Measurements from ENCODE around the gene MTMR8. TPM values are rescaled to one million over a fixed set of nuclear protein-coding genes. Genes with fewer than 3 reads are reported as not detected.

Gene MTMR8
- total RNA-seq, 4 donors from 2014 or later: 1.0 to 5.3 (median 5.2) TPM; not detected in 1

GRCh38 chrX:64334467-64334866, 60.8 kb downstream of the MTMR8 start:
- Histone ChIP-seq H3K27me3 (no peaks in the 10 kb centered on the region), H3K4me1 (no peaks in the 10 kb centered on the region), H3K4me3 (no peak overlapping the region), H3K27ac (no peak overlapping the region), H3K36me3 (no peaks in the 10 kb centered on the region), H3K9me3 (no peaks in the 10 kb centered on the region)
- no peak for DNase-seq
- intact Hi-C loops (cut with DNase I; ENCODE audit: low total_unique reads): no loop called here
- TF ChIP-seq POLR2A (IDR thresholded peaks at IDR 0.05): no peak
- no peak for TF ChIP-seq CTCF (IDR thresholded peaks at IDR 0.05)

- no peak for DNase-seq
- Histone ChIP-seq H3K4me3 (no peak overlapping the region), H3K9me3 (no peaks in the 10 kb centered on the region), H3K27me3 (no peaks in the 10 kb centered on the region), H3K27ac (no peak overlapping the region), H3K36me3 (no peaks in the 10 kb centered on the region), H3K4me1 (no peaks in the 10 kb centered on the region)
- TF ChIP-seq POLR2A (IDR thresholded peaks at IDR 0.05) (no peak), CTCF (IDR thresholded peaks at IDR 0.05) (no peak)
- intact Hi-C loops (cut with DNase I; ENCODE audit: low total_unique reads): no loop called here
Measured at GRCh38 chrX:64330284-64330683, 65.0 kb downstream of the MTMR8 start.

GRCh38 chrX:64321507-64321906, 73.7 kb downstream of the MTMR8 start:
- intact Hi-C loops (cut with DNase I; ENCODE audit: low total_unique reads): no loop called here
- H3K27me3 ChIP-seq: peaks cover 0 to 3% of the 10 kb centered on the region in 2 donors
- H3K4me3 ChIP-seq: no peak overlapping the region
- DNase-seq: no peak
- H3K36me3 ChIP-seq: no peaks in the 10 kb centered on the region
- H3K4me1 ChIP-seq: no peaks in the 10 kb centered on the region
- peaks cover 0 to 9% of the 10 kb centered on the region in 2 donors for H3K9me3 ChIP-seq
- H3K27ac ChIP-seq: no peak overlapping the region
- no peak for TF ChIP-seq CTCF (IDR thresholded peaks at IDR 0.05)
- TF ChIP-seq POLR2A (IDR thresholded peaks at IDR 0.05): no peak

- TF ChIP-seq CTCF (IDR thresholded peaks at IDR 0.05): no peak
- TF ChIP-seq POLR2A (IDR thresholded peaks at IDR 0.05): no peak
- no peaks in the 10 kb centered on the region for H3K4me1 ChIP-seq
- no peak overlapping the region for H3K27ac ChIP-seq
- H3K36me3 ChIP-seq: no peaks in the 10 kb centered on the region
- no peaks in the 10 kb centered on the region for H3K9me3 ChIP-seq
- no peak overlapping the region for H3K4me3 ChIP-seq
- no peak for DNase-seq
- intact Hi-C loops (cut with DNase I; ENCODE audit: low total_unique reads): no loop called here
- H3K27me3 ChIP-seq: no peaks in the 10 kb centered on the region
Measured at GRCh38 chrX:64313624-64314023, 81.6 kb downstream of the MTMR8 start.

GRCh38 chrX:64306712-64307111, 88.5 kb downstream of the MTMR8 start:
- Histone ChIP-seq H3K4me3 (no peak overlapping the region), H3K27me3 (no peaks in the 10 kb centered on the region), H3K36me3 (no peaks in the 10 kb centered on the region), H3K9me3 (no peaks in the 10 kb centered on the region), H3K4me1 (no peaks in the 10 kb centered on the region), H3K27ac (no peak overlapping the region)
- TF ChIP-seq POLR2A (IDR thresholded peaks at IDR 0.05) (no peak), CTCF (IDR thresholded peaks at IDR 0.05) (no peak)
- intact Hi-C loops (cut with DNase I; ENCODE audit: low total_unique reads): no loop called here
- no peak for DNase-seq
